Dedifferentiated amniotic fluid mesenchymal stem cell (primary cell): ENCODE results near the gene S100P.
A peak's percentile ranks its signal among the peaks of the same experiment; 100 is the strongest.
"Not testable (repeated sequence)": the region's sequence is repeated elsewhere in the genome, so short reads cannot be mapped to it uniquely, and the experiment has no call there.

Experiments used
- DNase-seq: peaks from one replicate; pipeline ENCODE4 v3.0.0-alpha.2; 2016; ENCODE audit errors: extremely low spot score

The S100P gene

GRCh38 chr4:6693231-6694176 lies at the start of gene S100P:
Gene S100P (plus strand): TSS chr4:6693878. CDS start chr4:6693933, 55 bp downstream.
- no peak for DNase-seq

- DNase-seq, result no peak
Observed at GRCh38 chr4:6644792-6645530, 48.7 kb upstream of the S100P start.

- DNase-seq, result no peak
Observed at GRCh38 chr4:6647169-6647568, 46.5 kb upstream of the S100P start.

- DNase-seq, result no peak
Observed at GRCh38 chr4:6647582-6648230, 46.0 kb upstream of the S100P start.

- DNase-seq, result no peak
Observed at GRCh38 chr4:6649216-6649615, 44.5 kb upstream of the S100P start.

- DNase-seq, result not testable (repeated sequence)
Observed at GRCh38 chr4:6654211-6654610, 39.5 kb upstream of the S100P start.

GRCh38 chr4:6655291-6655690 lies 38.4 kb upstream of the S100P start:
- not testable (repeated sequence) for DNase-seq

GRCh38 chr4:6655924-6656323 lies 37.8 kb upstream of the S100P start:
- no peak for DNase-seq

GRCh38 chr4:6657242-6658208 lies 36.2 kb upstream of the S100P start:
- no peak for DNase-seq

- DNase-seq, result no peak
Observed at GRCh38 chr4:6658209-6658595, 35.5 kb upstream of the S100P start.

- no peak for DNase-seq
Observed at GRCh38 chr4:6658597-6659075, 35.0 kb upstream of the S100P start.

GRCh38 chr4:6659897-6660296 lies 33.8 kb upstream of the S100P start:
- no peak for DNase-seq

- no peak for DNase-seq
Observed at GRCh38 chr4:6660430-6660829, 33.2 kb upstream of the S100P start.

- no peak for DNase-seq
Observed at GRCh38 chr4:6662591-6662990, 31.1 kb upstream of the S100P start.

GRCh38 chr4:6663596-6664393 lies 29.9 kb upstream of the S100P start:
- no peak for DNase-seq

GRCh38 chr4:6665320-6665654 lies 28.4 kb upstream of the S100P start:
- no peak for DNase-seq

- no peak for DNase-seq
Observed at GRCh38 chr4:6668391-6668790, 25.3 kb upstream of the S100P start.

- DNase-seq, result peak; percentile 16
Observed at GRCh38 chr4:6671648-6672047, 22.0 kb upstream of the S100P start.

- DNase-seq, result no peak
Observed at GRCh38 chr4:6672131-6672530, 21.5 kb upstream of the S100P start.

- DNase-seq, result not testable (repeated sequence)
Observed at GRCh38 chr4:6672541-6673190, 21.0 kb upstream of the S100P start.
